ENCODE data around the gene SLC2A6.
A peak's percentile ranks its signal among the peaks of the same experiment; 100 is the strongest.

Gene SLC2A6

DNA sequence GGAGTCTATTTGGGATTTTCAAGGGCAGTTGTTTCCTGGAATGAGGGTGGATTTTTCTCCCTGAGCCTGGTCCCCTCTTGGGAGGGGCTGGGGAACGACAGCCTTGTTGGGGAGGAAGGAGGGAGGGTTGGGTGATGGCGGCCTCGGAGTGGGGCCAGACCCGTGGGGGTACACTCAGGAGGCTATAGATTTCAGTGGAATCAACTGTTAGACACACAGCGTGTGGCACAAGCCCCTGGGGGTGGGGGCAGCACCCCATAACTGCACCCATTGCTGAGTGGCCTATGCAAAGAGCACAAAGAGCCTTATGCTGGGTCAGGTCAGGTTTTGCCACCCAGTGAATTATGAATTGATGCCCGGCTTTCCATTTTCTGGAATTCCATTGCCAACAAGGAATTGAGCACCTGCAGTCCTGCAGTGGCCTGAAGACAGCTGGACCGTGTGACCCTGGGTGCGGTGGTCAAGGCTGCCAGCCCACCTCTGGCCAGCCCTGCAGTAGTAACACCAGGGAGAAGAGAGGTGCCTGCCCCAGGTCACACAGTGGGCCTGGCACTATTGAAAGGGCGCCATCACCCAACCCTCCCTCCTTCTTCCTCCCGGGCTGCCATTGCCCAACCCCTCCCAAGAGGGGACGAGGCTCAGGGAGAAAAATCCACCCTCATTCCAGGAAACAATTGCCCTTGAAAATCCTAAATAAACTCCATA is 37.5 kb upstream of the SLC2A6 start:
- no peak overlapping the region for H3K9ac ChIP-seq
- no peak for TF ChIP-seq Cebpa-rat (IDR thresholded peaks at IDR 0.05)
- H3K36me3 ChIP-seq: no peaks in the 10 kb centered on the region
- H3K9me3 ChIP-seq: no peaks in the 10 kb centered on the region
- H3K4me1 ChIP-seq: peaks cover 13% of the 10 kb centered on the region
- no peaks in the 10 kb centered on the region for H4K20me1 ChIP-seq
- no peak overlapping the region for H3K4me3 ChIP-seq
- H3K27me3 ChIP-seq: no peaks in the 10 kb centered on the region
- no peak overlapping the region for H3K4me2 ChIP-seq
- H3K27ac ChIP-seq: no peak overlapping the region

- H3K9me3 ChIP-seq: no peaks in the 10 kb centered on the region
- no peak overlapping the region for H3K4me3 ChIP-seq
- no peak for TF ChIP-seq Cebpa-rat (IDR thresholded peaks at IDR 0.05)
- no peaks in the 10 kb centered on the region for H4K20me1 ChIP-seq
- no peak overlapping the region for H3K4me2 ChIP-seq
- H3K36me3 ChIP-seq: no peaks in the 10 kb centered on the region
- no peaks in the 10 kb centered on the region for H3K27me3 ChIP-seq
- peaks cover 12% of the 10 kb centered on the region for H3K4me1 ChIP-seq
- no peak overlapping the region for H3K9ac ChIP-seq
- H3K27ac ChIP-seq: no peak overlapping the region
Measured at GRCh38 chr9:133515615-133516255, 36.8 kb upstream of the SLC2A6 start.

GRCh38 chr9:133515240-133515610 is 36.3 kb upstream of the SLC2A6 start:
- Histone ChIP-seq H3K36me3 (no peaks in the 10 kb centered on the region), H4K20me1 (no peaks in the 10 kb centered on the region), H3K9me3 (no peaks in the 10 kb centered on the region), H3K27ac (no peak overlapping the region), H3K4me1 (peaks cover 7% of the 10 kb centered on the region), H3K4me3 (no peak overlapping the region), H3K9ac (no peak overlapping the region), H3K4me2 (no peak overlapping the region), H3K27me3 (no peaks in the 10 kb centered on the region)
- TF ChIP-seq Cebpa-rat (IDR thresholded peaks at IDR 0.05): no peak

DNA sequence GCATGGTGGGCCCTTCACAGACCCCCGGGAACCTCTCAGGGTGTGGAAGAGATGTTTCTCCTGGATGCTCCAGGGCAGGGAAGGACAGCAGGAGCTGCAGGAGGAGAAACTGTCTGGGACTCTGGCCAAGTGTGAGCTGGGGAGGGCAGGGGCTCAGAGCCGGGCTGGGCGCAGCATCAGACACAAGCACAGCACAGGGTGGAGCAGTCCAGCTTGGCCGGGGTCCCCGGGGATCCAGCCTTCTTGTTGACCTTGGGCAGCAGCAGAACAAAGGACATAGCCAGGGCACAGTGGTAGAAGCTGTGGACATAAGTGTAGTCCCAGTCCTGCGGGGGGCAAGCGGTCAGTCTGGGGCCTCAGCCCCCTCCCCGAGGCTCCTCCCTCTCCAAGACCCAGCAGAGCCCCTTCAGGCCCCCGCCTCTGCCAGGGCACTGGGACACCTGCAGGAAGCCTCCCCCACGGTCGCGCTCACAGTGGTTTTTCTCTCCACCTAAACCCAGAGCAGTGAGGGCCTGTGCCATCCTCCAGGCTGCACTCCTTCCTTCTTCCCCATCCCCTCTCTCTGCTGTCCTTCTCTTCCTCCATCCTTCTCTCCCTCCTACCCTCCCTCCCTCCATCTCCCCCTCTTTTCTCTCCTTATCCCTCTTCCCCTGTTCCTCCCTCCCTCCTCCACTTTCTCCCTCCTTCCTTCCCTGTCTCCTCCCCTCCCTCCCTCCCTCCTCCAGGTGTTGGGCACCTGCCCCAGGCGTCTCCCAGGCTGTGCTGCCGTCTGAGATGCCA is 35.8 kb upstream of the SLC2A6 start:
- H3K9ac ChIP-seq: no peak overlapping the region
- H3K36me3 ChIP-seq: no peaks in the 10 kb centered on the region
- no peaks in the 10 kb centered on the region for H4K20me1 ChIP-seq
- H3K27ac ChIP-seq: no peak overlapping the region
- peak overlapping the region; percentile 36; the same call in 1 of the 2 replicates for H3K4me2 ChIP-seq
- H3K4me3 ChIP-seq: no peak overlapping the region
- H3K27me3 ChIP-seq: no peaks in the 10 kb centered on the region
- H3K4me1 ChIP-seq: peaks cover 11% of the 10 kb centered on the region
- no peaks in the 10 kb centered on the region for H3K9me3 ChIP-seq
- no peak for TF ChIP-seq Cebpa-rat (IDR thresholded peaks at IDR 0.05)

DNA sequence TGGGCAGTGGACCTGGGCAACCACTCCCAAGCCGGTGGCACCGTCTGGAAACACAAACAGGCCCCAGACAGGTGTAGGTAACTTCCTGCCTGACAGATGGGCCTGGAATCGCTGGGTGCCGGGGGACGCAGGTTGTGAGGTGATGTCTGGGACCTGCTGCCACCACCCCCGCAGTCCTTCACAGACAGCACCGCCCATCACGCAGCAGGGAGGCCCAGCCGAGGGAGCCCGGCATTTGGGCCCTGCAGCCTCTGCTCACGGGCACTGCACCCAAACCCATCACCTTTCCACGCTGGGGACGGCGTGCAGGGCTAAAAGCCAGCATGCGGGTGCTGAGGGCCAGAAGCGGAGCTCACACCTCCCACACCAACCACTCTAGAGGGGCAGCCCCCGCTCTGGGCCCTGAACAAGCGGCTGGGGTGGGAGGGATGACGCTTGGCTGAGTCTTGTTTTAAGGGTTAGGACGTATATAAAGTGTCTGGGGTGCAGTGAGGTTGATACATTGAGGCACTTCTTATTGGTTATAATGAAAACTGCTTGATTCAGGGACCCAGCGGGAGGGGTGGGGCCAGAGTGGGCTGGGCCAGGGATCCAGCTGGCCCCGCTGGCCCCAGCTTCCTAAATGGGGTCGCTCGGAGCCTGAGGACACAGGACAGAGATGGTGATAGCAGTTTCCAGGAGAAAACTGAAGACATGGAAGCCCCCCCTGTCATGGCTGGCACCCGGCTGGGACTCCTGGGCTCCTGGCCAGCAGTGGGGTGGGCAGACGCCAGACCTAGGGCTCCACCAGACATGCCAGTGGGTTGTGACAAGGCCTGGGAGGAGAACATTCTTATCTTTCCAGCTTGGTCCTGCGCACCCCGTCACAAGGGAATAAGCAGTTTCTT is 34.6 kb upstream of the SLC2A6 start:
- Histone ChIP-seq H3K27ac (no peak overlapping the region), H4K20me1 (no peaks in the 10 kb centered on the region), H3K36me3 (no peaks in the 10 kb centered on the region), H3K4me1 (peaks cover 21% of the 10 kb centered on the region), H3K4me3 (no peak overlapping the region), H3K9me3 (no peaks in the 10 kb centered on the region), H3K27me3 (no peaks in the 10 kb centered on the region), H3K9ac (no peak overlapping the region), H3K4me2 (no peak overlapping the region)
- no peak for TF ChIP-seq Cebpa-rat (IDR thresholded peaks at IDR 0.05)

- Histone ChIP-seq H3K4me3 (no peak overlapping the region), H4K20me1 (no peaks in the 10 kb centered on the region), H3K27ac (no peak overlapping the region), H3K4me1 (peaks cover 21% of the 10 kb centered on the region), H3K9me3 (no peaks in the 10 kb centered on the region), H3K4me2 (no peak overlapping the region), H3K36me3 (no peaks in the 10 kb centered on the region), H3K27me3 (no peaks in the 10 kb centered on the region), H3K9ac (no peak overlapping the region)
- TF ChIP-seq Cebpa-rat (IDR thresholded peaks at IDR 0.05): no peak
Measured at GRCh38 chr9:133512253-133513213, 33.6 kb upstream of the SLC2A6 start.

- Histone ChIP-seq H3K9me3 (no peaks in the 10 kb centered on the region), H3K4me1 (peaks cover 21% of the 10 kb centered on the region), H4K20me1 (no peaks in the 10 kb centered on the region), H3K4me2 (no peak overlapping the region), H3K27me3 (no peaks in the 10 kb centered on the region), H3K27ac (no peak overlapping the region), H3K9ac (no peak overlapping the region), H3K36me3 (no peaks in the 10 kb centered on the region), H3K4me3 (no peak overlapping the region)
- TF ChIP-seq Cebpa-rat (IDR thresholded peaks at IDR 0.05): no peak
Measured at GRCh38 chr9:133511607-133512006, 32.7 kb upstream of the SLC2A6 start.

- Histone ChIP-seq H3K4me2 (no peak overlapping the region), H3K36me3 (no peaks in the 10 kb centered on the region), H3K4me3 (no peak overlapping the region), H3K27me3 (no peaks in the 10 kb centered on the region), H3K27ac (no peak overlapping the region), H3K9me3 (no peaks in the 10 kb centered on the region), H3K9ac (no peak overlapping the region), H4K20me1 (no peaks in the 10 kb centered on the region), H3K4me1 (peaks cover 21% of the 10 kb centered on the region)
- no peak for TF ChIP-seq Cebpa-rat (IDR thresholded peaks at IDR 0.05)
Measured at GRCh38 chr9:133510926-133511505, 32.1 kb upstream of the SLC2A6 start.
